Kidney epithelial cell (primary cell): ENCODE measurements around the gene CSAD. TPM values are rescaled to one million over a fixed set of nuclear protein-coding genes. Genes with fewer than 3 reads are reported as not detected.
A peak's percentile ranks its signal among the peaks of the same experiment; 100 is the strongest.

Source experiments
- DNase-seq: peaks from one replicate; pipeline ENCODE4 v3.0.0-alpha.2; 2010; ENCODE audit warnings: low read depth
- H3K27me3 ChIP-seq: 2 replicates; pipeline ENCODE4 v1.6.0; 2011; ENCODE audit warnings: low read length; ENCODE audit not compliant: control insufficient read depth, insufficient read depth
- H3K36me3 ChIP-seq: 2 replicates; pipeline ENCODE4 v1.5.1; 2011; ENCODE audit warnings: low read length; ENCODE audit not compliant: control insufficient read depth, insufficient read depth
- H3K4me3 ChIP-seq: 2 replicates; pipeline ENCODE4 v1.5.1; 2011; ENCODE audit warnings: low read depth, mild to moderate bottlenecking, control low read depth, low read length
- CTCF ChIP-seq: IDR thresholded peaks from 2 replicates; pipeline ENCODE4 v1.5.1; 2011; ENCODE audit warnings: mild to moderate bottlenecking, moderate library complexity, low read length, control low read depth, inconsistent platforms; ENCODE audit not compliant: insufficient read depth, poor library complexity, severe bottlenecking
- total RNA-seq: library from RNA; depleted of rRNA; stranded (reverse); fragments of >200 nt; gene quantifications from 2 replicates; pipeline ENCODE4 v1.2.3, GENCODE V29; 2015

Gene CSAD
- total RNA-seq, 1 donor from 2014 or later, result 9.1 TPM

GRCh38 chr12:53214687-53215455, 34.1 kb upstream of the CSAD start:
- no peak for TF ChIP-seq CTCF
- Histone ChIP-seq H3K36me3 (peaks cover 1% of the 10 kb centered on the region), H3K4me3 (no peak overlapping the region), H3K27me3 (no peaks in the 10 kb centered on the region)
- no peak for DNase-seq

DNA sequence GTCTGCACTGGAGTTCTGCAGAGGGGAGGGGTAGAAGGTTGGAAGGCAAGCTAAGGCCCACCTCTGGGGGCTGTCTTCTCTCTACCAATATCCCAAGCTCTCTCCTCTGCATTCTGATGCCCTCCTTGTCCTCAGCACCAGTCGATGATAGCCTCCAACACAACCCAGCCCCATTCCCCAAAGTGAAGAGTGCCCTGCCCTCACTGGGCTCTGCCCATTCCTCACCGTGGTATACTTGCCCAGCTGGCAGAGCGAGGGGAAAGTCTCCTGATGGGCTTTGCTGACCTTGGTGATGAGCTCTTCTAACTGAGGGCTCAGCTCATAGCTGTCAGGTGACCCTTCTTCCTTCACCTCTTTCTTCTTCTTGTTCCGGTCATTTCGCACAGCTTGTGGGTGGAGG, 33.5 kb upstream of the CSAD start:
- no peak for DNase-seq
- TF ChIP-seq CTCF, result no peak
- Histone ChIP-seq H3K36me3 (peaks cover 1% of the 10 kb centered on the region), H3K4me3 (no peak overlapping the region), H3K27me3 (no peaks in the 10 kb centered on the region)

DNA sequence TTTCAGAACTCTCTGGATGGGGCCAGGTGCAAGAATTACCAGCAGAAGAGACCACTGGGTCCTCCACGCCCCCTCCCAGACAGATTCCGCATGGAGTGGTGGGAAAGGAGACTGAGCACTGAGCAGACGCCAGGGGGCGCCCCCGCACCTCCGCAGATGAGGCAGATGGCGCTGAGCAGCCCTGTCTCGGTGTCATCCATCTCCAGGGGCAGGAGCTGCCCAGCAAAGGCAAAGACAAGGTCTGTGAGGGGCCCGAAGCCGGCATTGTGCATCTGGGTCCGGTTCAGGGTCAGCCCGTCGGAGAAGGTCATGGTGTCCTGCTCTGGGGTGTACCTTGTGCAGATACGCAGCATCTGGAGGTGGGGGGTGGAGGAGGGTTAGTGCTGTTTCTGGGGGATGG, 32.6 kb upstream of the CSAD start:
- peak; percentile 96 for TF ChIP-seq CTCF
- H3K36me3 ChIP-seq, result peaks cover 1% of the 10 kb centered on the region
- DNase-seq, result no peak
- H3K4me3 ChIP-seq, result no peak overlapping the region
- H3K27me3 ChIP-seq, result no peaks in the 10 kb centered on the region

- TF ChIP-seq CTCF, result no peak
- Histone ChIP-seq H3K4me3 (no peak overlapping the region), H3K36me3 (peaks cover 1% of the 10 kb centered on the region), H3K27me3 (no peaks in the 10 kb centered on the region)
- no peak for DNase-seq
These were observed 32.2 kb upstream of the CSAD start for GRCh38 chr12:53212931-53213330.

GRCh38 chr12:53211476-53212381, 31.0 kb upstream of the CSAD start:
- Histone ChIP-seq H3K27me3 (no peaks in the 10 kb centered on the region), H3K4me3 (no peak overlapping the region), H3K36me3 (peaks cover 1% of the 10 kb centered on the region)
- TF ChIP-seq CTCF, result peak; percentile 52
- DNase-seq, result no peak
